Activated CD8-positive, alpha-beta memory T cell treated with anti-CD3 and anti-CD28 coated beads for 36 hours (primary cell): ENCODE results near the gene SULT1E1. TPM values are rescaled to one million over a fixed set of nuclear protein-coding genes. Genes with fewer than 3 reads are reported as not detected.

Experiments used
- CTCF ChIA-PET: fragments of 350-600 bp; sonication (Branson Sonifier 250); formaldehyde crosslinking; loops from one replicate; lab custom pipeline; 2021; ENCODE audit warnings: antibody characterized with exemption; lab: Charles Lee
- POLR2A ChIA-PET: fragments of 350-600 bp; sonication (Branson Sonifier 250); formaldehyde crosslinking; loops from one replicate; lab custom pipeline; 2021; ENCODE audit warnings: antibody characterized with exemption; lab: Charles Lee
- total RNA-seq, 2 experiments: library from RNA; stranded (reverse); gene quantifications; one replicate each; pipeline ENCODE4 v1.2.3, GENCODE V29; 2021

Gene SULT1E1
- total RNA-seq, 2 experiments from 2014 or later, result not detected

- ChIA-PET POLR2A (no interaction called here), CTCF (no interaction called here)
Observed at GRCh38 chr4:69818060-69818639, 41.8 kb downstream of the SULT1E1 start.

DNA sequence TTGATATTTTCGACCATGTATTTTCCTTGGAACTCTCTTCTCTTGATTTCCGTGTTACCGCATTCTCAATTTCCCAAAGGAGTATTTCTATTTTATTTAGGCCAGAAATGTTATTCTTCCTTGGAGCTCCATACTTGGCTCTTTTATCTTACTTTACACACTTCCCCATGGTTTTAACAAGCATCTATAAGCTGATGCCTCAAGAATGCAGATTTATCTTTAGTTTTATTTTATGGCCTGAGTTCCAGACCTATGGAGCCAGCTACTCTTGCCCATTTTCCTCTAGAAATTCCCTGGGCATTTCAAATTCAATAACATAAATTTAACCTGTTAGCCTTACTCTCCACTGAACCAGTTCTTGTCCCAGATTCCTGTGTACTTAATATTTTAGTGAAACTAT is 43.7 kb downstream of the SULT1E1 start:
- CTCF ChIA-PET, result no interaction called here

GRCh38 chr4:69813628-69814027 is 46.3 kb downstream of the SULT1E1 start:
- CTCF ChIA-PET, result no interaction called here
- POLR2A ChIA-PET, result no interaction called here

More for the DNA sequence above, 43.7 kb downstream of the SULT1E1 start:
- POLR2A ChIA-PET, result no interaction called here

GRCh38 chr4:69811166-69811565 is 48.8 kb downstream of the SULT1E1 start:
- ChIA-PET POLR2A (no interaction called here), CTCF (no interaction called here)

DNA sequence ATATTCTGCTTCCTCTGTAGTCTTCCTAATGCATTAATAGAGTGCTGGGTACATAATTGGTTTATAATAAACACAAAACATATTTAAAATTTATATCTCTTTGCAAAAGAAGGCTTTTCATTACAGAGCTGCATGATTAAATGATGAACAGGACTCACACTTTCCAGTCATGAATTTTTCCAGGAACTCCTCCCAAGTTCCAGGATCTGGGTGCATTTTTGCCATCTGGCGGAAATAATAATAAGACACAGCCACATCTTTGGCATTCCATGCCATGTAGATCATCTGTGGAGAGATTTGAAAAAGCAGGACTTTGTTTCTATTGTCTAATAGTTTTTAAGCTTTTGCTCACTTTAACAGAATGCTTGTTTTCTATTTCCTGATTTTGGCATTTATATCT is 59.3 kb downstream of the SULT1E1 start:
- ChIA-PET POLR2A (no interaction called here), CTCF (no interaction called here)

DNA sequence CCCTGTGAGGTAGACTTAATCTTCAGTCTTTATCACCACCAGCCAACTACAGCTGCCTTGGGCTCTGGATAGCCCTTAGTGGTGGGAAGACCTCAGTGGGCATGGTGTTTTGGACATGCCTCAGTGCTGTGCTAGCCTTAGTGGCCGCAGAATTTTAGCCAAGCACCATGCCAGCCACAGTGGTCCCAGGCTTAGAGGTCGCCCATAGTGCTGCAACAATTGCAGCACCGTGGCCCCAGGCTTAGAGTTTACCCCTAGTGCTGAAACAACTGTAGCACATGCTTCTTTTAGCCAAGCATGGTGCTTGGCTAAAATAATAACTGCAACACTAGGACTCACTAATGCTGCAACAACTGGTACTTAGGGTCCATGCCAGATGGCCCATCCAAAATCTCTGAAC is 60.6 kb downstream of the SULT1E1 start:
- ChIA-PET CTCF (no interaction called here), POLR2A (no interaction called here)

DNA sequence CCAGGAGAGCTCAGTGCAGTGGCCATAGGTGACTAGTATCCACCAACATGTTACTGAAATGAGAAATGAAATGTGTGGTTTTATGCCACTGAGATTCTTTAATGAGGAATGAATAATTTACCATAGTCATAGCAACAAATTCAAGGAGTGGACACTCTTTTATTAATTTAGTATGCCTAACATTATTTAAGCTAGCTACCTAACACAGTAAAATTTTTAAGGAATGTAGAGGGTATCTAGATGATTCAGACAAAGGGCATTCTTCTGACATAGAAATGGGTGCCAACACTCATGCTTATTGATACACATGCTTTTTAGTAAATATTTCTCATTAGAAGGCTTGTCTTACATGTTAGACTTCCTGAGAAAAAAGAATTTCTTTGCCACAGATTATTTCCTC is 66.2 kb downstream of the SULT1E1 start:
- POLR2A ChIA-PET, result no interaction called here

More for the DNA sequence above, 66.2 kb downstream of the SULT1E1 start:
- CTCF ChIA-PET, result no interaction called here

Other genes starting within 250 kb of the SULT1E1 start
- gene UGT2A2, start 220.5 kb downstream of the SULT1E1 start, total RNA-seq, result not detected
- gene UGT2A1, start 206.9 kb downstream of the SULT1E1 start, total RNA-seq, result not detected
- gene SULT1B1, start 99.5 kb downstream of the SULT1E1 start, total RNA-seq, result under 1 TPM; 0.13 to 0.15 TPM
- gene CSN1S1, start 70.9 kb upstream of the SULT1E1 start, total RNA-seq, result not detected
- not detected for gene CSN2, start 105.6 kb upstream of the SULT1E1 start, total RNA-seq
- not detected for gene STATH, start 135.8 kb upstream of the SULT1E1 start, total RNA-seq
- gene HTN3, start 168.3 kb upstream of the SULT1E1 start, total RNA-seq, result not detected
- gene HTN1, start 190.3 kb upstream of the SULT1E1 start, total RNA-seq, result not detected